ENCODE measurements around the gene LRRC7.

LRRC7 gene

DNA sequence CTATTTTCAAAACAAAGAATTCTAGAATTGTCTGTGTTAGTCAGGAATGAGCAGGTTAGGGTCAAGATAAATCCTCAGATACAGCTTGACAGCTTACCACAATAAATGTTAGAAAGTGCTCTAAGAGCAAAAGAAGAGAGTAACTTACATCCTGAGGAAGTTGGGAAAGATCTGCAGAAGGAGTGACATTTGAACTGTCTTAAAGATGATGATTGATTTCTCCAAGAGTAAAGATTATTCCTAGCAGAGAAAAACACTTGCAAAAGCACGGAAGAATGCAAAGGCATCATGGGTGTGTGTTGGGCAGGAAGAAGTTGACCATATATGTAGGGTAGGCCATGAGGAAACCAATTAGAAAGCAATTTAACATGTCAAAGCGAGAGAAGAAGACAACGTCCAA, 175.4 kb downstream of the LRRC7 start:
- H2AFZ ChIP-seq (ENCODE audit: low read depth, low read length), result no peak overlapping the region
- ATAC-seq (ENCODE audit: insufficient read depth, low read depth) (no peak), DNase-seq (no peak)
- no peaks in the 10 kb centered on the region for H3K27me3 ChIP-seq (ENCODE audit: insufficient read depth, low read length, poor library complexity)
- no peak for TF ChIP-seq EZH2 (IDR thresholded peaks at IDR 0.05; ENCODE audit: borderline replicate concordance, low read depth, low read length, severe bottlenecking)
- TF ChIP-seq, protein P1, sequence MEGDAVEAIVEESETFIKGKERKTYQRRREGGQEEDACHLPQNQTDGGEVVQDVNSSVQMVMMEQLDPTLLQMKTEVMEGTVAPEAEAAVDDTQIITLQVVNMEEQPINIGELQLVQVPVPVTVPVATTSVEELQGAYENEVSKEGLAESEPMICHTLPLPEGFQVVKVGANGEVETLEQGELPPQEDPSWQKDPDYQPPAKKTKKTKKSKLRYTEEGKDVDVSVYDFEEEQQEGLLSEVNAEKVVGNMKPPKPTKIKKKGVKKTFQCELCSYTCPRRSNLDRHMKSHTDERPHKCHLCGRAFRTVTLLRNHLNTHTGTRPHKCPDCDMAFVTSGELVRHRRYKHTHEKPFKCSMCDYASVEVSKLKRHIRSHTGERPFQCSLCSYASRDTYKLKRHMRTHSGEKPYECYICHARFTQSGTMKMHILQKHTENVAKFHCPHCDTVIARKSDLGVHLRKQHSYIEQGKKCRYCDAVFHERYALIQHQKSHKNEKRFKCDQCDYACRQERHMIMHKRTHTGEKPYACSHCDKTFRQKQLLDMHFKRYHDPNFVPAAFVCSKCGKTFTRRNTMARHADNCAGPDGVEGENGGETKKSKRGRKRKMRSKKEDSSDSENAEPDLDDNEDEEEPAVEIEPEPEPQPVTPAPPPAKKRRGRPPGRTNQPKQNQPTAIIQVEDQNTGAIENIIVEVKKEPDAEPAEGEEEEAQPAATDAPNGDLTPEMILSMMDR (IDR thresholded peaks at IDR 0.05; ENCODE audit: borderline replicate concordance, extremely low read depth, low read length, poor library complexity, severe bottlenecking), result no peak
- H3K9me3 ChIP-seq (ENCODE audit: insufficient read depth, low read length, severe bottlenecking), result no peaks in the 10 kb centered on the region
- H3K79me2 ChIP-seq (ENCODE audit: insufficient read depth, low read length), result no peaks in the 10 kb centered on the region
- no peaks in the 10 kb centered on the region for H3K36me3 ChIP-seq (ENCODE audit: insufficient read depth, low read length)
- no peaks in the 10 kb centered on the region for H3K4me1 ChIP-seq (ENCODE audit: insufficient read depth, low read length)
- no peak overlapping the region for H3K9ac ChIP-seq (ENCODE audit: low read depth, low read length)
- H3K27ac ChIP-seq (ENCODE audit: low read length), result no peak overlapping the region
- H3K4me2 ChIP-seq (ENCODE audit: insufficient read depth, low read length), result no peak overlapping the region
- no peak overlapping the region for H3K4me3 ChIP-seq (ENCODE audit: low read depth in 1 of 2, low read length in 2 of 2)
- no peaks in the 10 kb centered on the region for H4K20me1 ChIP-seq (ENCODE audit: insufficient read depth, low read length)

DNA sequence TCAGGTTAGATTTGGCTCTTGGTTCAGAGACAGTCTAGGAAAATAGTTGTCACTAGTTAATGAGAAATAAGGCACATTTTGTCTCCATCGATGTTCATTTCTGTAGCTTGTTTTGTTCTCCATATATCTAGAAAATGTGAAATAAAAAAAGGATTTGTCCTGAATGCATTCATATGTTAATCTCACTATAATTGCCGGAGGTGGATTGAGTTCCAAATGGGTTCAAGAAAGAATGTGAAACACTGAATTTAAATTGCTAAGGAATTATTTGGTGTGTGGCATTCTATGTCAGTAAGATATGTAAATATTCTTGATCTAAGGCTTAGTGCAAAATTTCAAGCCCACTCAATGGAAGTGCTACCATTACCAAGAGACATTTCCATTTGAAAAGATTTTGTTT, 176.7 kb downstream of the LRRC7 start:
- Histone ChIP-seq H3K4me1 (ENCODE audit: insufficient read depth, low read length) (no peaks in the 10 kb centered on the region), H2AFZ (ENCODE audit: low read depth, low read length) (no peak overlapping the region), H3K4me3 (ENCODE audit: low read depth in 1 of 2, low read length in 2 of 2) (no peak overlapping the region), H3K27me3 (ENCODE audit: insufficient read depth, low read length, poor library complexity) (no peaks in the 10 kb centered on the region), H3K9me3 (ENCODE audit: insufficient read depth, low read length, severe bottlenecking) (no peaks in the 10 kb centered on the region), H4K20me1 (ENCODE audit: insufficient read depth, low read length) (no peaks in the 10 kb centered on the region), H3K27ac (ENCODE audit: low read length) (no peak overlapping the region), H3K9ac (ENCODE audit: low read depth, low read length) (no peak overlapping the region), H3K4me2 (ENCODE audit: insufficient read depth, low read length) (no peak overlapping the region), H3K79me2 (ENCODE audit: insufficient read depth, low read length) (no peaks in the 10 kb centered on the region), H3K36me3 (ENCODE audit: insufficient read depth, low read length) (no peaks in the 10 kb centered on the region)
- ATAC-seq (ENCODE audit: insufficient read depth, low read depth), result no peak
- no peak for DNase-seq
- TF ChIP-seq EZH2 (IDR thresholded peaks at IDR 0.05; ENCODE audit: borderline replicate concordance, low read depth, low read length, severe bottlenecking), result no peak
- TF ChIP-seq, protein P1 (IDR thresholded peaks at IDR 0.05; ENCODE audit: borderline replicate concordance, extremely low read depth, low read length, poor library complexity, severe bottlenecking), result no peak

DNA sequence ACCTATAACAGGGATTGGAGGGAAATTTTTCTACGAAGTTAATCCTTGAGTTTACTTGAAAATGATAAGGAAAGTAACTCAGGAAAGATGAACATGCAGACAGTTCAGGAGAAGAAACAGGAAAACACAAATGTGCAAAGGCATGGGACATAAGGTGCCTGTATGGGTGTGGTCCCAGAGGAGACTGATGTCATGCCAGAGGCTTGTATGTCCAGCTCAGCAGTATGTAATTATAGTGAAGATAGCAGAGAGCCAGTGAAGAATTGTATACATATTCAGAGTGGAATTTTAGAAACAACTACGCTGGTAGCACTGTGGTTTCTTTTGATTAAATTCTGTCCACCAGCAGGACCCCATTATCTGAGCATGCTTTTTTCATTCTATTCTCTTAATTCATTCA, 179.5 kb downstream of the LRRC7 start:
- no peak overlapping the region for H3K9ac ChIP-seq (ENCODE audit: low read depth, low read length)
- H3K27ac ChIP-seq (ENCODE audit: low read length), result no peak overlapping the region
- H3K4me1 ChIP-seq (ENCODE audit: insufficient read depth, low read length), result no peaks in the 10 kb centered on the region
- H3K4me3 ChIP-seq (ENCODE audit: low read depth in 1 of 2, low read length in 2 of 2), result no peak overlapping the region
- H3K79me2 ChIP-seq (ENCODE audit: insufficient read depth, low read length), result no peaks in the 10 kb centered on the region
- TF ChIP-seq, protein P1 (IDR thresholded peaks at IDR 0.05; ENCODE audit: borderline replicate concordance, extremely low read depth, low read length, poor library complexity, severe bottlenecking), result no peak
- no peak for TF ChIP-seq EZH2 (IDR thresholded peaks at IDR 0.05; ENCODE audit: borderline replicate concordance, low read depth, low read length, severe bottlenecking)
- H3K27me3 ChIP-seq (ENCODE audit: insufficient read depth, low read length, poor library complexity), result no peaks in the 10 kb centered on the region
- H4K20me1 ChIP-seq (ENCODE audit: insufficient read depth, low read length), result no peaks in the 10 kb centered on the region
- H3K4me2 ChIP-seq (ENCODE audit: insufficient read depth, low read length), result no peak overlapping the region
- H3K36me3 ChIP-seq (ENCODE audit: insufficient read depth, low read length), result no peaks in the 10 kb centered on the region
- H3K9me3 ChIP-seq (ENCODE audit: insufficient read depth, low read length, severe bottlenecking), result no peaks in the 10 kb centered on the region
- ATAC-seq (ENCODE audit: insufficient read depth, low read depth), result no peak
- DNase-seq, result no peak
- no peak overlapping the region for H2AFZ ChIP-seq (ENCODE audit: low read depth, low read length)

DNA sequence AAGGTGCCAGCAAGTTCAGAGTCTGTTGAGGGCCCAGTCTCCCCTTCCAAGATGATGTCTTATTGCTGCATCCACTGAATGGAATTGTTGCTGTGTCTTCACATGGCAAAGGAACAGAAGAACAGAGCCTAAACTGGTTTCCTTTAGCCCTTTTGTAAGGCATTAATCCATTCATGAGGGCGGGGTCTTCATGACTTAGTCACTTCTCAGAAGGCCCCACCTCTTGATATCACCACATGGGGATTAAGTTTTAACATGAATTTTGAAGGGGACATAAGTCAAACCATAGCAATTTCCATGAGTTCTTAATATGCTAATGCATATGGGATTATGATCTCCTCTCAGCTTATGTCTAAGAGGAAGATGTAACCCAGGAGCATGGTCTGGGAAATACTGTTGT, 182.9 kb downstream of the LRRC7 start:
- TF ChIP-seq, protein P1 (IDR thresholded peaks at IDR 0.05; ENCODE audit: borderline replicate concordance, extremely low read depth, low read length, poor library complexity, severe bottlenecking), result no peak
- no peak for TF ChIP-seq EZH2 (IDR thresholded peaks at IDR 0.05; ENCODE audit: borderline replicate concordance, low read depth, low read length, severe bottlenecking)
- Histone ChIP-seq H3K27me3 (ENCODE audit: insufficient read depth, low read length, poor library complexity) (no peaks in the 10 kb centered on the region), H3K4me1 (ENCODE audit: insufficient read depth, low read length) (no peaks in the 10 kb centered on the region), H3K36me3 (ENCODE audit: insufficient read depth, low read length) (no peaks in the 10 kb centered on the region), H3K9ac (ENCODE audit: low read depth, low read length) (no peak overlapping the region), H3K9me3 (ENCODE audit: insufficient read depth, low read length, severe bottlenecking) (no peaks in the 10 kb centered on the region), H3K4me2 (ENCODE audit: insufficient read depth, low read length) (no peak overlapping the region), H2AFZ (ENCODE audit: low read depth, low read length) (no peak overlapping the region), H3K79me2 (ENCODE audit: insufficient read depth, low read length) (no peaks in the 10 kb centered on the region), H4K20me1 (ENCODE audit: insufficient read depth, low read length) (no peaks in the 10 kb centered on the region), H3K4me3 (ENCODE audit: low read depth in 1 of 2, low read length in 2 of 2) (no peak overlapping the region), H3K27ac (ENCODE audit: low read length) (no peak overlapping the region)
- no peak for DNase-seq
- no peak for ATAC-seq (ENCODE audit: insufficient read depth, low read depth)

Data from DND-41 (cell line).